ENCODE measurements around the gene TRIM71.
A peak's percentile ranks its signal among the peaks of the same experiment; 100 is the strongest.

Gene TRIM71

GRCh38 chr3:32866533-32866932, 48.7 kb downstream of the TRIM71 start:
- no peak for DNase-seq (ENCODE audit: low spot score)

- no peak for DNase-seq (ENCODE audit: low spot score)
These were observed 50.2 kb downstream of the TRIM71 start for GRCh38 chr3:32867954-32868353.

- DNase-seq (ENCODE audit: low spot score), result no peak
These were observed 51.1 kb downstream of the TRIM71 start for GRCh38 chr3:32868719-32869512.

GRCh38 chr3:32869513-32870047, 51.8 kb downstream of the TRIM71 start:
- no peak for DNase-seq (ENCODE audit: low spot score)

- no peak for DNase-seq (ENCODE audit: low spot score)
These were observed 52.7 kb downstream of the TRIM71 start for GRCh38 chr3:32870373-32871095.

GRCh38 chr3:32871273-32871672, 53.5 kb downstream of the TRIM71 start:
- DNase-seq (ENCODE audit: low spot score), result no peak

- DNase-seq (ENCODE audit: low spot score), result peak; percentile 18
These were observed 54.9 kb downstream of the TRIM71 start for GRCh38 chr3:32872487-32873382.

GRCh38 chr3:32873531-32874130, 55.8 kb downstream of the TRIM71 start:
- no peak for DNase-seq (ENCODE audit: low spot score)

GRCh38 chr3:32876920-32877319, 59.1 kb downstream of the TRIM71 start:
- no peak for DNase-seq (ENCODE audit: low spot score)

- DNase-seq (ENCODE audit: low spot score), result no peak
These were observed 59.8 kb downstream of the TRIM71 start for GRCh38 chr3:32877598-32877997.

GRCh38 chr3:32880225-32880624, 62.4 kb downstream of the TRIM71 start:
- DNase-seq (ENCODE audit: low spot score), result no peak

GRCh38 chr3:32881624-32882023, 63.8 kb downstream of the TRIM71 start:
- no peak for DNase-seq (ENCODE audit: low spot score)

- DNase-seq (ENCODE audit: low spot score), result no peak
These were observed 64.4 kb downstream of the TRIM71 start for GRCh38 chr3:32882189-32882588.

GRCh38 chr3:32882603-32883025, 64.8 kb downstream of the TRIM71 start:
- DNase-seq (ENCODE audit: low spot score), result no peak

- DNase-seq (ENCODE audit: low spot score), result no peak
These were observed 66.0 kb downstream of the TRIM71 start for GRCh38 chr3:32883817-32884216.

- no peak for DNase-seq (ENCODE audit: low spot score)
These were observed 66.8 kb downstream of the TRIM71 start for GRCh38 chr3:32884591-32884990.

GRCh38 chr3:32885283-32885901, 67.6 kb downstream of the TRIM71 start:
- no peak for DNase-seq (ENCODE audit: low spot score)

- no peak for DNase-seq (ENCODE audit: low spot score)
These were observed 68.5 kb downstream of the TRIM71 start for GRCh38 chr3:32886296-32886695.

- no peak for DNase-seq (ENCODE audit: low spot score)
These were observed 69.1 kb downstream of the TRIM71 start for GRCh38 chr3:32886911-32887310.

- DNase-seq (ENCODE audit: low spot score), result no peak
These were observed 70.9 kb downstream of the TRIM71 start for GRCh38 chr3:32888739-32889138.
